B cell (primary cell): ENCODE measurements around the gene NPTN. TPM values are rescaled to one million over a fixed set of nuclear protein-coding genes. Genes with fewer than 3 reads are reported as not detected.

Experiments used
- ATAC-seq: fragments of 200-7000 bp; cut with Tn5 transposase; one replicate; pipeline ENCODE4 v1.10.0; 2021; ENCODE audit warnings: low read depth, mild to moderate bottlenecking, moderate number of reproducible peaks, moderate library complexity
- CTCF ChIA-PET: fragments of 350-600 bp; sonication (Branson Sonifier 250); formaldehyde crosslinking; loops from one replicate; lab custom pipeline; 2021; ENCODE audit warnings: antibody characterized with exemption, inconsistent platforms; lab: Charles Lee
- POLR2A ChIA-PET: fragments of 350-600 bp; sonication (Branson Sonifier 250); formaldehyde crosslinking; loops from one replicate; lab custom pipeline; 2021; ENCODE audit warnings: antibody characterized with exemption; lab: Charles Lee
- DNase-seq: peaks from one replicate; pipeline ENCODE4 v3.0.0; 2013
- H2AFZ ChIP-seq: 2 replicates; pipeline ENCODE4 v1.6.1; 2012; ENCODE audit warnings: mild to moderate bottlenecking, low read depth, low read length; ENCODE audit not compliant: insufficient read depth, poor library complexity, severe bottlenecking
- H3K27ac ChIP-seq, 2 donors: 1 replicate in 1 of 2; 2 replicates in 1 of 2; pipeline ENCODE4 v1.5.1; 2012 to 2013; ENCODE audit warnings: low read length in 2 of 2, mild to moderate bottlenecking in 2 of 2, moderate library complexity in 1 of 2
- H3K27me3 ChIP-seq, 4 experiments: fragments of 200-600 bp in 1 of 4; sonication (generic) in 1 of 4; replicated peaks in 1 of 4; 1 replicate in 2 of 4; 2 replicates in 2 of 4; pipeline versions ENCODE4 v1.6.1 to v1.7.0; 2013 to 2016; ENCODE audit warnings: low read length in 3 of 4, mild to moderate bottlenecking in 2 of 4, mixed read lengths in 1 of 4, moderate library complexity in 1 of 4; ENCODE audit not compliant: insufficient read depth in 4 of 4, control insufficient read depth in 3 of 4; ENCODE audit errors: control extremely low read depth in 1 of 4
- H3K36me3 ChIP-seq, 2 experiments: replicated peaks in 1 of 2; 1 replicate in 1 of 2; 2 replicates in 1 of 2; pipeline versions ENCODE4 v1.6.1 to v1.7.1; 2013; ENCODE audit warnings: low read length in 1 of 2; ENCODE audit not compliant: insufficient read depth in 2 of 2, control insufficient read depth in 1 of 2; ENCODE audit errors: control extremely low read depth in 1 of 2, extremely low read depth in 1 of 2
- H3K4me1 ChIP-seq, 2 donors: fragments of 200-600 bp in 1 of 2; sonication (generic) in 1 of 2; 1 replicate in 1 of 2; 2 replicates in 1 of 2; pipeline versions ENCODE4 v1.5.1 to v1.6.1; 2013 to 2017; ENCODE audit warnings: low read length in 2 of 2; ENCODE audit not compliant: control insufficient read depth in 2 of 2, insufficient read depth in 2 of 2
- H3K4me2 ChIP-seq: replicated peaks from 2 replicates; pipeline ENCODE3; 2012; ENCODE audit warnings: mild to moderate bottlenecking, low read depth, low read length; ENCODE audit not compliant: poor library complexity, severe bottlenecking
- H3K4me3 ChIP-seq, 5 experiments: fragments of 200-600 bp in 1 of 5; sonication (generic) in 1 of 5; 1 replicate in 3 of 5; 2 replicates in 2 of 5; pipeline versions ENCODE4 v1.5.1 to v1.7.0; 2011 to 2016; ENCODE audit warnings: low read length in 4 of 5, mild to moderate bottlenecking in 4 of 5, low read depth in 2 of 5, control low read depth in 1 of 5, moderate library complexity in 1 of 5; ENCODE audit not compliant: insufficient read depth in 1 of 5; ENCODE audit errors: control extremely low read depth in 1 of 5, extremely low read depth in 1 of 5
- H3K79me2 ChIP-seq: fragments of 200-600 bp; sonication (generic); one replicate; pipeline ENCODE4 v1.6.0; 2016; ENCODE audit warnings: low read length; ENCODE audit not compliant: control insufficient read depth, insufficient read depth
- H3K9ac ChIP-seq: fragments of 200-600 bp; sonication (generic); 2 replicates; pipeline ENCODE4 v1.6.1; 2017; ENCODE audit warnings: mild to moderate bottlenecking, low read length, moderate library complexity
- H3K9me3 ChIP-seq, 3 donors: one replicate each; pipeline versions ENCODE4 v1.6.1 to v1.7.1; 2013; ENCODE audit warnings: low read length in 2 of 3; ENCODE audit not compliant: control insufficient read depth in 2 of 3, insufficient read depth in 1 of 3; ENCODE audit errors: control extremely low read depth in 1 of 3
- H4K20me1 ChIP-seq: 2 replicates; pipeline ENCODE4 v1.6.0; 2012; ENCODE audit warnings: mild to moderate bottlenecking, low read length; ENCODE audit not compliant: insufficient read depth, control insufficient read depth, poor library complexity, severe bottlenecking
- H3K27ac Mint-ChIP-seq: one replicate; pipeline ENCODE4 v1.8.0; 2021; ENCODE audit warnings: mixed read lengths
- H3K27me3 Mint-ChIP-seq: one replicate; pipeline ENCODE4 v1.8.0; 2021; ENCODE audit warnings: mixed read lengths
- H3K4me1 Mint-ChIP-seq: one replicate; pipeline ENCODE4 v1.8.0; 2021; ENCODE audit warnings: mixed read lengths
- H3K4me3 Mint-ChIP-seq: one replicate; pipeline ENCODE4 v1.8.0; 2021; ENCODE audit warnings: mixed read lengths
- H3K9me3 Mint-ChIP-seq: one replicate; pipeline ENCODE4 v1.8.0; 2022; ENCODE audit warnings: mixed read lengths; ENCODE audit not compliant: insufficient read depth
- CTCF ChIP-seq: fragments of 200-600 bp; IDR thresholded peaks from one replicate; pipeline ENCODE4 v1.8.0; 2022; ENCODE audit warnings: antibody characterized with exemption, mild to moderate bottlenecking
- EZH2 ChIP-seq: IDR thresholded peaks from 2 replicates; pipeline ENCODE4 v1.6.1; 2012; ENCODE audit warnings: borderline replicate concordance, low read depth, mild to moderate bottlenecking, moderate library complexity, low read length; ENCODE audit not compliant: insufficient read depth, poor library complexity, severe bottlenecking
- WGBS: methylation state at CpG from one replicate; pipeline ENCODE4 v1.1.5; 2013; ENCODE audit warnings: missing lambda C conversion rate; ENCODE audit not compliant: insufficient coverage; 5-methylcytosine and 5-hydroxymethylcytosine counted together
- intact Hi-C: fragments of 100-400 bp; cut with micrococcal nuclease; formaldehyde crosslinking; loops from one replicate; pipeline ENCODE4 v1.10.0; 2022
- polyA plus RNA-seq: library from polyadenylated mRNA; depleted of rRNA; stranded (reverse); fragments of >200 nt; gene quantifications from 2 replicates; pipeline ENCODE4 v1.2.3, GENCODE V29; 2012
- total RNA-seq, 2 donors: library from RNA; stranded (reverse); fragments of 120-200 nt in 1 of 2; gene quantifications; 1 replicate in 1 of 2; 2 replicates in 1 of 2; pipeline versions ENCODE4 v1.2.3 to v1.2.4, GENCODE V29; 2013 to 2022

The NPTN gene
- total and polyA plus RNA-seq, 2 donors (not counting 1 experiment from before 2014, with no cell fraction given) = 23.5 to 40.5 TPM

- no peaks in the 10 kb centered on the region for H3K27me3 ChIP-seq
- 85% methylated on average over 2 of the region's 3 CpGs for WGBS
- peaks cover 73% of the 10 kb centered on the region for H3K79me2 ChIP-seq
- Mint-ChIP-seq H3K27me3 (no peaks in the 10 kb centered on the region), H3K27ac (no peak overlapping the region), H3K4me3 (no peak overlapping the region), H3K9me3 (no peaks in the 10 kb centered on the region), H3K4me1 (peaks cover 34% of the 10 kb centered on the region)
- H3K4me3 ChIP-seq = no peak overlapping the region
- H4K20me1 ChIP-seq = peaks cover 55% of the 10 kb centered on the region
- ChIA-PET POLR2A (no interaction called here), CTCF (interaction anchor here (1.0 kb wide), 1 partner anchor 38 kb away, joined by 3 read pairs; no protein-coding TSS in a partner anchor)
- no peak overlapping the region for H3K4me2 ChIP-seq
- intact Hi-C loops = no loop called here
- peaks cover 3 to 8% of the 10 kb centered on the region in 2 donors for H3K4me1 ChIP-seq
- H3K9ac ChIP-seq = no peak overlapping the region
- TF ChIP-seq CTCF (no peak), EZH2 (no peak)
- DNase-seq = no peak
- H3K36me3 ChIP-seq = peaks cover 0 to 7% of the 10 kb centered on the region in 2 experiments
- no peak for ATAC-seq
- no peak overlapping the region for H3K27ac ChIP-seq
- H2AFZ ChIP-seq = no peak overlapping the region
- H3K9me3 ChIP-seq = no peaks in the 10 kb centered on the region
These were observed 34.5 kb downstream of the NPTN start for GRCh38 chr15:73598530-73599160.

- no peaks in the 10 kb centered on the region for H3K9me3 Mint-ChIP-seq
- no peak overlapping the region for H3K4me3 Mint-ChIP-seq
- Histone ChIP-seq H3K4me2 (no peak overlapping the region), H4K20me1 (peaks cover 53% of the 10 kb centered on the region), H3K27me3 (no peaks in the 10 kb centered on the region), H3K27ac (no peak overlapping the region), H2AFZ (no peak overlapping the region), H3K79me2 (peaks cover 58% of the 10 kb centered on the region), H3K4me1 (peaks cover 0 to 3% of the 10 kb centered on the region in 2 donors), H3K36me3 (peaks cover 0 to 7% of the 10 kb centered on the region in 2 experiments), H3K4me3 (no peak overlapping the region), H3K9me3 (no peaks in the 10 kb centered on the region), H3K9ac (no peak overlapping the region)
- TF ChIP-seq CTCF (no peak), EZH2 (no peak)
- 96% methylated on average over 19 of the region's 21 CpGs for WGBS
- no peak overlapping the region for H3K27ac Mint-ChIP-seq
- H3K27me3 Mint-ChIP-seq = no peaks in the 10 kb centered on the region
- ATAC-seq = no peak
- no peak for DNase-seq
- intact Hi-C loops = no loop called here
- ChIA-PET CTCF (no interaction called here), POLR2A (no interaction called here)
- peaks cover 33% of the 10 kb centered on the region for H3K4me1 Mint-ChIP-seq
These were observed 36.1 kb downstream of the NPTN start for GRCh38 chr15:73597036-73597638.
